Pons (tissue), 1 donor: ENCODE data around the gene C11orf21.
"Not testable (repeated sequence)": the region's sequence is repeated elsewhere in the genome, so short reads cannot be mapped to it uniquely, and the experiment has no call there.

Experiments used
- DNase-seq: peaks from one replicate; pipeline ENCODE4 v3.0.0-alpha.2; 2016; ENCODE audit warnings: low spot score

The C11orf21 gene

DNA sequence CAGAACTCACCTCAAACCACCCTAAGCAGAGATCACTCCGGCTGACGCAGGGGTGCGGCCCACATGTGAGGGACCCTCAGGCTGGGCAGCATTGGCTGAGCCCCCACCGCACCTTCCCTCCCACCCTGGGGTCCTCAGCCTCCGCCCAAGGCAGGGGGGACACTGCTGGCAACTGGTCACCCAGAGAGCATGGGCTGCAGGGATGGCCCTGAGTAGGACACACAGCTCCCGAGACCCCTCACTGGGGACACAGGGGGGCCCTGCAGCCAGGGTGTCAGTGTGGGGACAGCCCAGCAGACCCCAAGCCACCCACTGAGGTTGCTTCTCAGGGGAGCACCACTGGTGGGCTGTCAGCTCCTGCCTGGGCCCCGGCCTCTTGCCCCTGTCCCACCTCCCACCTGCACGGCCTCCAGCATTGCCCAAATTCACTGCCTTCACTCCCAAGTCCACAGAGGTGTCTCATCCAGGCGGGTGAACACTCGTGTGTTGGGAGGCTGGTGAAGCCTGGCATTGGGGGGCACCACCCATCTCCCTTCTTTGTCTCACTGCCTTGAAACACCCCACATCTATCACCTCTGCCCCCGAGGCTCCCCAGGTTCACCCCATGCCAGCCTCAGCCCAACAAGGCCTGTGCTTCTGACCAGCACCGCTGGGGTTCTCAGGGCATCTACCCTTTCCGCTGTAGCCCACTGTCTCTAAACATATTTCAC is 4.7 kb downstream of the C11orf21 start:
- no peak for DNase-seq

DNA sequence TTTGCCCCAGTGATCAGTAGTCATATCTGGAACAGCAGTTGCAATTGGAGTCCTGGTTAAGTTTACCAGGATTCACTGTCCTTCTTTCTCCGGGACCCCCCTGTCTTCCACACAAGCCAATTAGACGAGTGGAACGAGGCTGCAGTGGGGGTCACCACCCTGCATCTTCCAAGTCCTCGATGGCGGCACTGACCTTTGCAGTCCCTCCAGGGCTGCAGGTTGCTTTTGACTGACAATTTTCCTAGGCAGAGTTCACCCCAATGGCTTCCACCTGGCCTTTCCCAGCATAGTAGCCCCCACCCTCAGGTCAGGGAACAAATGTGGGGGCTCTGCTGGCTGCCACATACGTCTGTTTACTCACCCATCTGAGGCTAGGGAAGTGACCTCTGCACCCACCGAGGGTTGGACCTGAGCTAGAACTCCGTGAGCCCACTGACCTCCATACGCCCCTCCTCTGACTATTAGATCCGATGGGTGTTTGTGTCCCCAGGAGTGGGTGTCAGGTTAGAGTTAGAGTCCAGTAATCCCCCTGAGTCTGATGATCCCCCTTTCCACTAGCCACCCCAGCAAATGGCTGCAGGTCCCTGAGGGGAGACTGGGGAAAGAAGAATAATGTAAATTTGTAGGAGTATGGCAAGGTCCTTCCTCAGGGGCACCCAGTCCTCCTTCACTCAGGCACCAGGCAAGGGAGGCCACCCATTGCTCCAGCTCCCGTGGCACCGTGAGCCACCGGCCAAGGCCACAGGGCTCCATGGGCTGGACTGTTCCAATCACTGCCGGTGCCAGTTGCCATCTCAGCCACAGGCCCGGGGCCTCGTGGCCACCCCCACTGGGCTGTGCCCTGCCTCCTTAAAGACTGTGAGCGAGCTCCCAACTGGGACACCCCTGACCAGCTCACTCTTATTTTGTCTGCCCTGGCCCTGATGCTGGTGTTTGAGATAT is 5.5 kb downstream of the C11orf21 start:
- no peak for DNase-seq

DNA sequence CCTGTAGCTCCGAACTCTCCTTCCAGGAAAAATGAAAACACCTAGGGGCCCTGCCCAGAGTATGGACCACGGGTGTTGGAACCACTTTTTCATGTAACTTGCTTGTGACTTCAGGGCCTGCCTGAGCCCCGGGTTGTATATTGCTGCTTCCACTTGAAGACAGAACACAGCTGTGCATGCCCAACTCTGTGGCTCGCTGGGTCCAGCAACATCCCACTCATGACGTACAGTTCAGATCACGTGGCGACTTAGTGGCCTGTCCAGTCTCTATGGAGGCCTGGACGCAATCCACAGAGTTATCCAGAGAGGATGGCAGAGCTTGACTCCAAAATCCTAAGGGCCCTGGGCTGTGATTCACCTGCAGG is 6.8 kb downstream of the C11orf21 start:
- DNase-seq: no peak

DNA sequence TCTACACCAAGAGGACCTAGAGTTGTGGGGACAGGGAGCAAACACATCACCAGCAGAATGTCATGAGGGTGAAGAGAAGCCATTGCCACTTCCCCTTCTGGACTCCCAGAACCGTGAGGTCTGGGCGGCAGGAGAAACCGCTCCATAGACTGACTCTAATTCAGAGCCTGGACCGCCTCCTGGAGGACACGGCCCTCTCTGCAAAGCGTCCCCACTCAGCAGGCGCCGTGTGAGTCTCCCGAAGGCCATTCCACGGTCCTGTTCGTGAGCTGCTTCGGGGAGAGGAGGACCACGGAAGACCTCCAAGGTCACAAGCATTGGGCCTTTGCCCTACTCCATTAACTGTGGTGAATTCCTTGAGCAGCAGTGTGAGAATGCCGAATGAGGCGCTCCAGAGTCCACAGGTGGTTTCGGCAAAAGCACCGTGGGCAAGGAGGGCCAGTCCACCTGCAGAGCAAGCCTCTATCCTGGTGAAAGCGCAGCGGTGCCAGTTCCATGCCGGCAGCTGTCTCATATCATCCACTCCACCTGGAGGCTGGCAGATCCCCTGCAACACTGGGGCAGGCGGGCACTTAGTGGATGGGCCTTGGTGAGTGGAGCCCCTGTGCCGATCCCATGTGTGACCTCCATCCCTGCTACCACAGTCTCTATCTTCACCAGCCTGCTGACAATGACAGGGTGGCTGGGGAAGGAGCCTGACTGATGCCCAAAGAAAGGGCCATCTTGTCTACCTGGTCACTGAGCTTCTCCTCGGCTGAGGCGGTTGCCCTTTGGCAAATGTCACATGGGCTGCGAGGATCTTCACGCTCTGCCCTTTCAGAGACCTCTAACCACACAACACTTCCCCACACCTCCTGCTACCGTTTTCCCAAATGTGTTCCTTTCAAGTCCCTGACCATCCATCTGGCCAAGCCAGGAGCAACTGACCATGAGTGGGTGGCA is 7.5 kb downstream of the C11orf21 start:
- DNase-seq: no peak

DNA sequence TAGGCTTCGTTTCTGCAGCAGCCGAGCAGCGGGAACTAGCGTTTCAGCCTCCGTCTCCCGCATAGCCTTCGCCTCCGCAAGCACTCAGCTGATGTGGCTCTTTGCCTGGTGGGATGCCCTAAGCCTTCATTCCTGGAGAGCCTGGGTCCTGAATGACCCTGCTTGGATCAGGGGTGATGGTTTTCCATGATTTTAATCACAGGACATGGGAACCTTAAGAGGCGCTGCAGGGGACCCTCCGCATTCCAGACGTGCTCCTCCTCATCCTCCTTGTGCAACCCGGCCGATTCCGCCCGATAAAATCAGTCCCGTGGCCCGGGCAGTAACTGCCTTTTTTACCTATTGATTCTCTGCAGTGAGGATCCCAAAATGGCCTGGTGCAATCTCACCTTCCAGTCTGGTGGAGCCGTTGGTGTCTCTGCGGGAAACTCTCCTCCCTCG is 8.2 kb downstream of the C11orf21 start:
- DNase-seq: no peak

DNA sequence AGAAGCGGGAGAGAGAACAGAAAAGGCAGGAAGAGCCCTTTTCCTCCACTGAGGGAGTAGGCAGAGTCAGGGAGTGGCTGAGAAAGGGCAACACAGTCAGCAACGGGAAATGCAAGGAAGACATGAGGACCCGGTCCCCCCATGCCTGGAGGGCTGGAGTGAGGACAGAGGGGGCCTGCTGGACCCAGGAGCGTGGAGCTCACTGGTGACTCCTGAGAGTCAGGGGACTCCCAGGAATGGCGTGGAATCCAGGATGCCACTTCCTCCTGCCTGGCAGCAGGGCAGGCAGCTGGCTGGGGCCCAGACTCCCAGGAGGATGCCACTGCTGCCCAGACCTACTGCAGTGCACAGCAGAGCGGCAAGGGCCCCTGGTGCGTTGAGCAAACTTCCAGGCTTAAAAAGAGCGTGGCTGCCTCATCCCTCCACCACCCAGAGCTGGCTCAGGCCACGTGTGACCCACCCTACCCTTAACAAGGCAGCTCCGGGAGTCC is 11.3 kb downstream of the C11orf21 start:
- DNase-seq: no peak

DNA sequence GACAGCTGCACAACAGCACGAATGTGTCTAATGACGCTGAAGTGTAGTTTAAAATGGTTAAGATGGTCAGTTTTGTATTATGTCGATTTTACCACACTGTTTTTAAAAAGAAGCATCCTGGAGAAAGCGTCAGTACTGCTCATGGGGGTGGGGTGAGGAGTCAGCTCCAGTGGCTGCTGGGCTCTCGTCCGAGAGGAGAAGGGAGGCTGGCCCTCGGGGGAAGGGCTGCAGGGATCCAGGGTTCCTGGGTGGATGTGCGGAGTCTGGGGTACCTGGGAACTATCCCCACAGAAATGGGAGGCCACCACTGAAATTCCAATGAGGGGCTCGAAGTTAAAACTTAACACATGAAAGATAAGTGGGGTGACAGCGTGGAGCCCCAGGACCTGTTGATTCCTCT is 11.9 kb downstream of the C11orf21 start:
- no peak for DNase-seq

DNA sequence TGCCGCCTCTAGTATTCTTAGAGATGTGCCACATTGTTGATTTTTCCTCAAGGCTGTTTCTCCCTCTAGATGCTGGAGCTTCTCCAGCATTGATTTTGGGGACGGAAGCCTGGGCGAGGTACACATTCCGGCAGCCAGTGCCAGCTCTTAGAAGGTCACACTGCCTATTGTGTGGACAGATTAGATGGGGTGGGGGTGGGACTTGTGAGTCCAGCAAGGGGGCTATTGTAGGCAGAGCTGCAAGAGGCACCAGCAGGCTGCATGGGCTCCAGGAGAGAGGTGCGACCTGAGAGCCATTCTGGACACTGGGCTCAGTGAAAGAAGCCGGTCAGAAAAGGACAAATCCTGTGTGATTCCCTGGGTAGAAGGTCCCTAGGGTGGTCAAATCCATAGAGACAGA is 12.4 kb downstream of the C11orf21 start:
- no peak for DNase-seq

DNA sequence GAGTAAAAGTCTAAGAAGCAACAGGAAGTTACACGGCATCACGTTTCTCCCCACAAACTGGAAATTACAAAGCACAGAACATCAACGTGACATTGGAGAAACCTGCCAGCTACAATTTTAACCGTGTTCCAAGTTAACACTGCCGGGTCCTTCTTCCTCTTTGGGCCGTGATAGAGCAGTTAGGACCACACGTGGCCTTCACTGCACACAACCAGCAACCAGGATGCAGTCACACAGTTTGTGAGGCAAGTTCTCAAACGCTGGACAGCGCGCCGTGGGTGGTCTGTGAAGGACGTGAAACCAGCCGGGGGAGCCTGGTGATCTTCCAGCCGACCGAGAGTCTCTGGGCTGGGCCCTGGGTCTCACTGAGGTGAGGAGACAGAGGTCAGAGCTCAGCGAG is 14.6 kb downstream of the C11orf21 start:
- no peak for DNase-seq

DNA sequence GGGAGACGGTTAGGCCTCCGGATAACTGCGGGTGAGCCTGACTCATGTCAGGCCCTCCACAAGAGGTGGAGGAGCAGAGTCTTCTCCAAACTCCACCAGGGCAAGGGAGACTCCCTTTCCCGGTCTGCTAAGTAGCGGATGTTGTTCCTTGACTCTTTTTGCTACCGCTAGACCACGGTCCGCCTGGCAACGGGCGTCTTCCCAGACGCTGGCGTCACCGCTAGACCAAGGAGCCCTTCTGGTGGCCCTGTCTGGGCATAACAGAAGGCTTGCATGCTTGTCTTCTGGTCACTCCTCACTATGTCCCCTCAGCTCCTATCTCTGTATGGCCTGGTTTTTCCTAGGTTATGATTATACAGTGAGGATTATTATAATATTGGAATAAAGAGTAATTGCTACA is 15.4 kb downstream of the C11orf21 start:
- DNase-seq: not testable (repeated sequence)

DNA sequence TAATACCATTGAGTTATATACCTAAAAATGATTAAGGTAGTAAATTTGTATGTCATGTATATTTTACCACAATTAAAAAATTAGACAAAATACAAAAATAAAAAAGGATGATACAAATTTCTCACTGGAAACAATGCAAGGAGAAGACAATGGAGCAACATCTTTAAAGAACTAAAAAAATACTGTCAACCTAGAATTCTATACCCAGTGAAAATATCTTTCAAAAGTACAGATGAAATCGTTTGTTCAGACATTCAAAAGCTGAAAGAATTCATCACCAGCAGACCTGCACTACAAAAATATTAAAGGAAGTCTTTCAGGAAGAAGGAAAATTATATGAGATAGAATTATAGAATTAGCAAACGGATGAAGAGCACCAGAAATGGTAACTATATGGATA is 21.5 kb downstream of the C11orf21 start:
- DNase-seq: no peak

DNA sequence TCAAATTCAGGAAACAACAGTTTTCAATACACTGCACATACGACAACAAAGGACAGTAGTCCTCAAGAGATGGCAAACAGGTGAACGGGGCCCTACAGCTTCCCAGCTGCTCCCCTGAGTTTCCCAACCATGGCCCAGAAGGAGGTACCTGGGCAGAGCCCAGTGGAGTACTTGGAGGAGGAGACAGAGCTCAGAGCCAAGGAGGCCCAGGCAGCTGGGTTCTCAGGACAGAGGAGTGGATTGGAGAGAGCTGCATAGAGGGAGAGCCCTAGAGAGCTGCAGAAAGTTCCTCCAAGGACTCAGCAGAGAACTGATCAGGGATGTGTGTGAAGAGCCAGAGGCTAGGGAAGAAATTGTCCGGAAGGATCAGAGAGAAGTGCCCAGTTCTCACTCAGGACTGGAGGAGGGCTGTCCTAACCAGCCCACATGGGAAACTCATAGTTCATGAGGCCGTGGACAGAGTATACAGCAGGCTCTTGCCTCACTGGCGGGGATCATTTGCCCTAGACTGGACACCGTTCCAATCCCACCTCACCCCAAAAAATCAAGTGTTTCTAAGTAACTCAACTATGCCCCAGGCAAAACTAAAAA is 23.7 kb downstream of the C11orf21 start:
- no peak for DNase-seq

DNA sequence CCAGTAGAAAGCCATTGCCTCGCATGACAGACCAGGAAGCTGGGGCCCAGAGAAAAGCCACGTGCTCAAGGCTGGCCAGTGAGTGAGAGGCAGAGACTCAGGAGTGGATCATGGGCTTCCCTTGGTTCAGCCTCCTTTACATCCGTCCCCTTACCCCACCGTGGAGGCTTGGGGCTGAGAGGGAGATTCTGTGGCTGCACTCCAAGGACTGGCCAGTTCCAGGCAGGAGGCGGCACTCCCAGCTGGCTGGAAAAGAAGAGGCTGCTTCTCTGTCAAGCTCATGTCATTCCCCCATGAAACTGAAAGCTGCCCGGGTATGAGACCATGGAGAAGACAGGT is 24.7 kb downstream of the C11orf21 start:
- DNase-seq: no peak

DNA sequence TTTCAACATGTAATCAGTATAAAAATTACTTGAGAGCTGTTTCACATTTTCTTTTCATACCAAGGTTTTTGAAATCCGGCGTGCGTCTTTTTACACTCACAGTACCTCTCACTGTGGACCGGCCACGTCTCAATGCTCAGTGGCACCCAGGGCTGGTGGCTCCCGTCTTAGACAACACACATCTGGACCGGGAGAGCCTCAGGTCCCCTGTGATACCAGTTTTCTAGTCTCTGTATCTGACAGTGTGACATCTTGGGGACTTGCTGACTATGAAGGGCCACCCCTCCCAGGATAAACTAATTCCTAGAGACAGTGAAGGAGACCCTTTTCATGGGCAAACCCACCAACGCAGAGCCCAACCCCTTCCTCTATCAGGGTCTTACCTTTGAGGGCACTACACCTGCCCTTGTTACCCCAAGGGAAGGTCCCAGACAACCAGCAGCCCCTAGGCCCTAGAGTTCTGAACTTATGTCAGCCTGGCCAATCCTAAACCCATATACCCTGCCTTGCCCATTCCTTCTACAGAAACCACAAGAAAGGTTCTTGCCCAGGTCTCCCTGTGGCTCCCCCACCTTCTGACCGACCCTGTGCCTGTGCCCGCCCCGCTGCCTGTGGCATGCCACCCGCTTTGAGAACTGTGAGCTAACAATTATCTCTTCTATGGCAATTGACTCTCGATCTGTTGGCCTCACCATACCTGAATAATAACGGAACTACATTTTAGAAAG is 25.3 kb downstream of the C11orf21 start:
- no peak for DNase-seq

DNA sequence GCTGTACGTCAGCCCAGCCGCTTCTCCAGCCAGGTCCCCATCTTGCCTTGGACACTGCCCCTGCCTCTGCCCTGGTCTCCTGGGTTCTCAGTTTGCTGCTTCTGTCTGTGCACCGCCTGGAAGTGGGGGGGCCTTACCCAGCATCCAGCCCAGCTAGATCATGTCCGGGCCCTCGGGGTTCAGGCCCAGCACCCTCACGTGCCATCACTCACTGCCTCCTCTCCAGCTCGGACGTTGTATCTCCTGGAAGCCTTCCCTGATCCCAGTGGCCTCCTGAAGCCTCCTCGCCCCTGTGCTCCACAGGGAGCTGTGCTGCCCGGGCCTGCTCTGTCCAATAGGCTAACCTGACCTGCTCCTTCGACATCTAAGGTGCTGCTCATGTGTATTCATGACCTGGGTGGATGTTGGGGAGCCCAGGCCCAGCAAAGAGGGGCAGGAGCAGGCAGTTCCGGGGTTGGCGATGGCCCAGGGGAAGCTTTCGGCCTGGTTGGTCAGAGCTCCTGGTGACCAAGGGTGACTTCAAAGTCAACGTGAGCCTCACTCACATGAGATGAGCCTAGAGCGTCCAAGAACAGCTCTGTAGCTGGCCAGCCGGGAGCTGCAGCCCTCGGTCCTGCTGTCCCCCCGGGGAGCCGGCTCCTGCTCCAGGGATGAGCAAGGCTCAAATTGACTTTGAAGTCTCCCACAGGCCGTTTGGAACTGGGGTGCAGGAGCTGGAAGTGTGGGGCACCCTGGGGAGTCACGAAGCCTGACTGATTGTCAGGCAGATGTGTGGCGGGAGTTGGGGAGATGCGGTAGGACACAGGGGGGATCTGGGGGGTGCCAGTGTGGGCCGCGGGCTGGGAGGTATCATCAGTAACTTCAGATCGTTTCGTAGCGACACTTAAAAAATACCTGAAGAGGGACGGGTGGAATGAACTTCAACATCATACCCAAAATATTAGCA is 26.1 kb downstream of the C11orf21 start:
- no peak for DNase-seq

DNA sequence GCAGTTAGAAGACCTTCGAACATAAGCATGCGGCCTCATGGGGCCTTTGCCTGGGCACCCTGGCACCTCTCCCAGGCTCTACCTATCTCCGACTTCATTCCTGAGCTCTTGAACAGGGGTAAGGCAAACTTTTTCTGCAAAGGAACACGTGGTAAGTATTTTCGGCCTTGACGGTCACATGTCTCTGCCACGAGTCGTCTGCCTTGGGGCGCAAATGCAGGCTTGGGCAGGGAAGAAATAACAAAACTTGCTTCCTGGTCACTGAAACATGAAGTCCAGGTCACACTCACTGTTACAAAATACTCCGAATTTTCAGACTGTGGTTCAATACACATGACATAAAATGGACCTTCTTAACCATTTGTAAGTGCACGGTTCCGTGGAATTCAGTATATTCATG is 27.9 kb downstream of the C11orf21 start:
- DNase-seq: no peak

DNA sequence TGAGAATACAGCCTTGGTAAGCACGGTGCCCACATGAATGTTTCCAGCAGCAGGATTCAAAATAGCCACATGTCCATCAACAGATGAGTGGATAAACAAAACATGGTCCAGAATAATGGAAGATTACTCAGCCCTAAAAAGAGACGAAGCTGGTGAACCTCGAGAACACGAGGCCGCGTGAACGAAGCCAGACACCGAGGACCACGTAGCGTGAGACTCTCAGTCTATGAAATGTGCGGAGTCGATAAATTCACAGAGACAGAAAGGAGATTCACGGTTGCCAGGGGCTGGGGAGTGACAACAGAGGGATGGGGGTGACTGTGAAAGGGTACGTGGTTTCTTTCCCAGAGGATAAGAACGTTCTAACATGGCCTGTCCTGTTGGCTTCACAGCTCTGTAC is 28.4 kb downstream of the C11orf21 start:
- DNase-seq: no peak

DNA sequence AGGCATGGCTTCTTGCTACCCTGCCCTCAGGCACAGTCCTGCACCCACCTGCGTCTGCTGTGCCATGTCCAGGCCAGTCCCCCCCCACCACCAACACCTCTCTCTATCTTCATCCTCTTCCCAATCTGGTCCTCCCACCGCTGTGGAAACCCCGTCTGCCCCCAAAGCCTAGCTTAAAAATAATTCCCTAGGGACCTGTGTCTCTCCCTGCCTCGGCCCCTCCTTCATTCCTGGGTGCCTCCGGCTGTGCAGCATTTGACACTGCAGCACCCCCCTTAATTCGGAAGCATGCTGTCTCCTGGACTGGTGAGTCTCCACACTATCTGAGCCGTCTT is 28.8 kb downstream of the C11orf21 start:
- DNase-seq: no peak

DNA sequence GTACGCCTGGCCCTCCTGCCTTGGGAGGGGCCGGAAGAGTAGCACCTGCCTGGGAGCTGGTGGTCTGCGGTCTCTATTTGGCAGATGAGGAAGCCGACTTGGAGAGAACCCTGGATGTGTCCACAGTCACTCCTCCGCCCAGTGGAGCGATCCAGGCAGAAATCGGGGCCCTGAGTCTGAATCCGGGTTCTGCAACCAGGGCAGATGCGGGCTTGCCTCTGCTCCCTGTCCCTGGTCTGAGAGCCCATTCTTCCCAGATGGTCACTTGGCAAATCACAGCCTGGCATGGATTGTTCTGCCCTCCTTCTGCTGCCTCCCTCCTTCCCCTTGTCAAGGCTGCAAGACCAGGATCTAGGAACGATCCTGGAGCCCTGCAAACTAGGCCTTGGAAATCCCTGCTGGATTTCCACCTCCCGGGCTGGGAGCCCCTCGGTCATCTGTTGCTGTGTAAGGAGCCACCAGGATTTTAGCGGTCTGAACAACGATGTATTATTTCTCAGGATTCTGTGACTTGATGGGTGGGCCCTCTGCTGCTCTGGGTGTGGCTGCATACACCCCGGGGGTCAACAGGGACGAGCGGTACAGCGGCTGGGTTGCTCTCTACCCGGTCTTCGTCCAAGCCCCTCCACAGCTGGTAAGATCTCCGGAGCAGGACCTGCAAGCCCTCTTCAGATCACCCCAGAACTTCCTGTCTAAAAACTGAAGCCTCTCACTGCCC is 29.3 kb downstream of the C11orf21 start:
- DNase-seq: no peak
